Muscle layer of duodenum (tissue), 2 donors: ENCODE data around the gene FXYD5.
A peak's percentile ranks its signal among the peaks of the same experiment; 100 is the strongest.

Experiments used
- H3K27ac ChIP-seq: one replicate; pipeline ENCODE4 v1.7.0; 2013; ENCODE audit warnings: mild to moderate bottlenecking, low read length
- H3K27me3 ChIP-seq: one replicate; pipeline ENCODE4 v1.7.0; 2013; ENCODE audit warnings: low read depth, mild to moderate bottlenecking, control low read depth, low read length
- H3K36me3 ChIP-seq, 2 donors: one replicate each; pipeline ENCODE4 v1.7.0; 2013; ENCODE audit warnings: low read length in 2 of 2, control low read depth in 1 of 2, mild to moderate bottlenecking in 1 of 2; ENCODE audit not compliant: insufficient read depth in 2 of 2, control insufficient read depth in 1 of 2
- H3K4me1 ChIP-seq, 2 donors: one replicate each; pipeline ENCODE4 v1.7.0; 2013; ENCODE audit warnings: low read length in 2 of 2, mild to moderate bottlenecking in 2 of 2, control low read depth in 1 of 2, moderate library complexity in 1 of 2; ENCODE audit not compliant: insufficient read depth in 2 of 2, control insufficient read depth in 1 of 2
- H3K4me3 ChIP-seq, 2 donors: one replicate each; pipeline ENCODE4 v1.7.0; 2013; ENCODE audit warnings: low read length in 2 of 2, low read depth in 1 of 2, mild to moderate bottlenecking in 1 of 2
- H3K9me3 ChIP-seq, 2 donors: one replicate each; pipeline ENCODE4 v1.7.0; 2013; ENCODE audit warnings: low read length in 2 of 2, control low read depth in 1 of 2, mild to moderate bottlenecking in 1 of 2; ENCODE audit not compliant: control insufficient read depth in 1 of 2
- donor health status: healthy.

Gene FXYD5

GRCh38 chr19:35154525-35155406 is at the start of gene FXYD5:
Gene FXYD5, plus strand, starts transcription at chr19:35154735. Its CDS starts 816 bp downstream, at chr19:35155551.
- Histone ChIP-seq H3K27ac (peak within 1 kb of the TSS; percentile 23), H3K9me3 (no peaks in the 10 kb centered on the region), H3K36me3 (peaks cover 13 to 15% of the 10 kb centered on the region in 2 donors), H3K4me3 (peak within 1 kb of the TSS; percentile 68 to 70), H3K27me3 (peaks cover 10% of the 10 kb centered on the region), H3K4me1 (peaks cover 2 to 21% of the 10 kb centered on the region in 2 donors)

GRCh38 chr19:35105047-35105410 is 49.5 kb upstream of the FXYD5 start:
- no peak overlapping the region for H3K27ac ChIP-seq
- no peaks in the 10 kb centered on the region for H3K9me3 ChIP-seq
- H3K27me3 ChIP-seq, result no peaks in the 10 kb centered on the region
- no peaks in the 10 kb centered on the region for H3K36me3 ChIP-seq
- no peaks in the 10 kb centered on the region for H3K4me1 ChIP-seq
- H3K4me3 ChIP-seq, result no peak overlapping the region

- H3K27ac ChIP-seq, result no peak overlapping the region
- H3K4me1 ChIP-seq, result no peaks in the 10 kb centered on the region
- no peaks in the 10 kb centered on the region for H3K9me3 ChIP-seq
- no peaks in the 10 kb centered on the region for H3K36me3 ChIP-seq
- H3K4me3 ChIP-seq, result no peak overlapping the region
- H3K27me3 ChIP-seq, result no peaks in the 10 kb centered on the region
These were observed 48.9 kb upstream of the FXYD5 start for GRCh38 chr19:35105411-35106290.

- no peaks in the 10 kb centered on the region for H3K9me3 ChIP-seq
- H3K4me1 ChIP-seq, result no peaks in the 10 kb centered on the region
- no peaks in the 10 kb centered on the region for H3K27me3 ChIP-seq
- H3K27ac ChIP-seq, result no peak overlapping the region
- no peaks in the 10 kb centered on the region for H3K36me3 ChIP-seq
- H3K4me3 ChIP-seq, result no peak overlapping the region
These were observed 48.3 kb upstream of the FXYD5 start for GRCh38 chr19:35106291-35106583.

- Histone ChIP-seq H3K27ac (peak overlapping the region; percentile 50), H3K36me3 (no peaks in the 10 kb centered on the region), H3K9me3 (no peaks in the 10 kb centered on the region), H3K27me3 (no peaks in the 10 kb centered on the region), H3K4me3 (no peak overlapping the region), H3K4me1 (no peaks in the 10 kb centered on the region)
These were observed 47.5 kb upstream of the FXYD5 start for GRCh38 chr19:35106898-35107541.

GRCh38 chr19:35107545-35107944 is 47.0 kb upstream of the FXYD5 start:
- no peaks in the 10 kb centered on the region for H3K9me3 ChIP-seq
- H3K4me3 ChIP-seq, result no peak overlapping the region
- no peaks in the 10 kb centered on the region for H3K4me1 ChIP-seq
- H3K27me3 ChIP-seq, result no peaks in the 10 kb centered on the region
- H3K36me3 ChIP-seq, result no peaks in the 10 kb centered on the region
- peak overlapping the region; percentile 50 for H3K27ac ChIP-seq

- Histone ChIP-seq H3K4me1 (no peaks in the 10 kb centered on the region), H3K27ac (no peak overlapping the region), H3K36me3 (no peaks in the 10 kb centered on the region), H3K4me3 (no peak overlapping the region), H3K9me3 (no peaks in the 10 kb centered on the region), H3K27me3 (no peaks in the 10 kb centered on the region)
These were observed 45.8 kb upstream of the FXYD5 start for GRCh38 chr19:35108730-35109129.

GRCh38 chr19:35109395-35110112 is 45.0 kb upstream of the FXYD5 start:
- Histone ChIP-seq H3K9me3 (no peaks in the 10 kb centered on the region), H3K4me1 (peaks cover 0 to 4% of the 10 kb centered on the region in 2 donors), H3K36me3 (no peaks in the 10 kb centered on the region), H3K4me3 (no peak overlapping the region), H3K27ac (no peak overlapping the region), H3K27me3 (no peaks in the 10 kb centered on the region)

GRCh38 chr19:35110974-35111373 is 43.6 kb upstream of the FXYD5 start:
- no peak overlapping the region for H3K4me3 ChIP-seq
- no peaks in the 10 kb centered on the region for H3K27me3 ChIP-seq
- peaks cover 0 to 8% of the 10 kb centered on the region in 2 donors for H3K4me1 ChIP-seq
- no peak overlapping the region for H3K27ac ChIP-seq
- no peaks in the 10 kb centered on the region for H3K9me3 ChIP-seq
- H3K36me3 ChIP-seq, result no peaks in the 10 kb centered on the region

- no peak overlapping the region for H3K4me3 ChIP-seq
- H3K36me3 ChIP-seq, result no peaks in the 10 kb centered on the region
- H3K27ac ChIP-seq, result no peak overlapping the region
- peaks cover 0 to 8% of the 10 kb centered on the region in 2 donors for H3K4me1 ChIP-seq
- no peaks in the 10 kb centered on the region for H3K27me3 ChIP-seq
- no peaks in the 10 kb centered on the region for H3K9me3 ChIP-seq
These were observed 41.4 kb upstream of the FXYD5 start for GRCh38 chr19:35112995-35113688.
